Fibroblast of the aortic adventitia (primary cell): ENCODE results near the gene FNDC7. TPM values are rescaled to one million over a fixed set of nuclear protein-coding genes. Genes with fewer than 3 reads are reported as not detected.

Experiments used
- DNase-seq: peaks from one replicate; pipeline ENCODE4 v3.0.0-alpha.2; 2010; ENCODE audit warnings: low read depth
- H3K4me3 ChIP-seq: 2 replicates; pipeline ENCODE4 v1.5.1; 2011; ENCODE audit warnings: low read depth, mild to moderate bottlenecking, control low read depth, low read length, moderate library complexity
- total RNA-seq: library from RNA; depleted of rRNA; stranded (reverse); fragments of >200 nt; gene quantifications from 2 replicates; pipeline ENCODE4 v1.2.3, GENCODE V29; 2012; ENCODE audit warnings: low replicate concordance
- TF ChIP-seq, protein P1 (sequence below): IDR thresholded peaks from 2 replicates; pipeline ENCODE4 v1.5.1; 2011; ENCODE audit warnings: mild to moderate bottlenecking, low read length, control low read depth, inconsistent platforms; ENCODE audit not compliant: insufficient read depth

The FNDC7 gene
- total RNA-seq, 1 donor, result under 0.01 TPM

DNA sequence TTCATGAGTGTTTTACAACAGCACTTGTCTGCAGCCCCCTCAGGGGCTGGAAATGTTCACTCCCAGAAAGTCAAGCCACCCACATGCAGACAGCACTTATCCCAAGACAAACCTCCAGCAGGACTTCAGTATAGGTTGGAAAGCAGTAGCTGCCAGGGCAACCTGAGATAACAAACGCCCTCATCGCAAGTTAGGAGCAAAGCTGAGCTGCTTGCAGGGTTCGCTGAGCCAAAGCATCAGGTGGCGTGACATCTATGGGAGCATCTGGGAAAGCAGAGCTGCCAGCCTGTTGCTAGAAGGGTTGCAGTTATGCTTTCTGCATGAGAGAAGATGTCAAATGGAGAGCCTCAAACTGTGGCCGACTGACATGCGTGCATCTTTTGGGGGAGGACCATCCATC is 29.5 kb downstream of the FNDC7 start:
- TF ChIP-seq, protein P1, sequence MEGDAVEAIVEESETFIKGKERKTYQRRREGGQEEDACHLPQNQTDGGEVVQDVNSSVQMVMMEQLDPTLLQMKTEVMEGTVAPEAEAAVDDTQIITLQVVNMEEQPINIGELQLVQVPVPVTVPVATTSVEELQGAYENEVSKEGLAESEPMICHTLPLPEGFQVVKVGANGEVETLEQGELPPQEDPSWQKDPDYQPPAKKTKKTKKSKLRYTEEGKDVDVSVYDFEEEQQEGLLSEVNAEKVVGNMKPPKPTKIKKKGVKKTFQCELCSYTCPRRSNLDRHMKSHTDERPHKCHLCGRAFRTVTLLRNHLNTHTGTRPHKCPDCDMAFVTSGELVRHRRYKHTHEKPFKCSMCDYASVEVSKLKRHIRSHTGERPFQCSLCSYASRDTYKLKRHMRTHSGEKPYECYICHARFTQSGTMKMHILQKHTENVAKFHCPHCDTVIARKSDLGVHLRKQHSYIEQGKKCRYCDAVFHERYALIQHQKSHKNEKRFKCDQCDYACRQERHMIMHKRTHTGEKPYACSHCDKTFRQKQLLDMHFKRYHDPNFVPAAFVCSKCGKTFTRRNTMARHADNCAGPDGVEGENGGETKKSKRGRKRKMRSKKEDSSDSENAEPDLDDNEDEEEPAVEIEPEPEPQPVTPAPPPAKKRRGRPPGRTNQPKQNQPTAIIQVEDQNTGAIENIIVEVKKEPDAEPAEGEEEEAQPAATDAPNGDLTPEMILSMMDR, result no peak
- no peak for DNase-seq

DNA sequence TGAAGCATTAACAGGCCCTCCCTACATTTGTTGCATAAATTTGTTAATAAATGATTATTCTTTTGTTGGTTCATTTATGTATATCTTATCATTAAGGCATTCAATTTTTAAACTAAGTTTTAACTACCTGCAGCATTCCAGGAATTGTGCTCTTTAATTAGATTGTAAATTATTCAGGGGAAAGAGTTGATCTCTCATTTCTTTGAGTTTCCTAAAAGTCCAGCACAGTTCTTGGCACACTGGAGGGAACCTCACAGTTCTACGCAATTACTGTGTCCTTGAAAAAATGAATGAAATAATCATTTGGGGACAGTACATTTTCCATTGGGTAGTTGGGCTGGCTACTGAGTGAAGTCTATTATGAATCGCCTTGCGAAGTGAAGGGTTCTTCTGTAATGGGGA is 33.3 kb downstream of the FNDC7 start:
- H3K4me3 ChIP-seq, result no peak overlapping the region
- TF ChIP-seq, protein P1, result no peak
- no peak for DNase-seq

More for the DNA sequence above, 29.5 kb downstream of the FNDC7 start:
- H3K4me3 ChIP-seq, result no peak overlapping the region

GRCh38 chr1:108746382-108747170 is 33.9 kb downstream of the FNDC7 start, which contains the start of gene STXBP3:
TSS of gene STXBP3 (plus strand) at chr1:108746674. CDS start at chr1:108746738, 64 bp downstream.
- TF ChIP-seq, protein P1, result peak; percentile 97
- DNase-seq, result peak; percentile 99
- H3K4me3 ChIP-seq, result peak within 1 kb of the TSS; percentile 91

GRCh38 chr1:108747171-108747850 is 34.6 kb downstream of the FNDC7 start:
- peak overlapping the region; percentile 91 for H3K4me3 ChIP-seq
- DNase-seq, result peak; percentile 85
- TF ChIP-seq, protein P1, result no peak

- TF ChIP-seq, protein P1, result no peak
- H3K4me3 ChIP-seq, result peak overlapping the region; percentile 91
- DNase-seq, result no peak
Measured at GRCh38 chr1:108747898-108748297, 35.2 kb downstream of the FNDC7 start.

GRCh38 chr1:108749081-108749480 is 36.4 kb downstream of the FNDC7 start:
- H3K4me3 ChIP-seq, result no peak overlapping the region
- TF ChIP-seq, protein P1, result no peak
- no peak for DNase-seq
